NCI-H446 treated with DMSO at 0.1 percent for 48 hours (cell line): ENCODE results near the gene RPL18A.

Experiments used
- DNase-seq: peaks from one replicate; lab custom pipeline; 2025; lab: John Stamatoyannopoulos, UW

Gene RPL18A

DNA sequence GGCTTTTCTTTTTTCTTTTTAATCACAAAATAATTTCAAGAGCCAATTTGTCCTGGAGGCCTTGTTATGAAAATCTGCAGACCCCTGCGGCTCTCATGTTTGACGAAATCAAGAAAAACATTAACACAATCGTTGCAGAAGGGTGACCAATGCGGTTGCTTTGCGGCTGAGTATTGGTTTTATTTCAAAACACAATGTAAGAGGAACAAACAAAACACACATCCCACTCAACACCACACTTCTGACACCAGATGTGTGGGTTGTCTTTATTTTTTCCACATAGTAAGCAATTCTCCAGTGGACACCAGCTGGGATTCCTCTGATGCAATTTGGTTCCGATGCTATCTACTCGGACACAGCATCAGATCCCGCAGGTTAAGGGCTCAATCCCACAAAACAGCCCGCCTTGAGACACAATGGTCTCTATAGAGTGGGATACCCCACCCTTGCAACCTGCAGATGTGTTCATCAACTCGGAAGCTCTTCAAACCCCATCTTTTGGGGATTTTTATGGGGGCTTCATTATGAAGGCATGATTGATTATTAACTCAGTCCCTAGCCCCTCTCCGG, 51.2 kb downstream of the RPL18A start:
- no peak for DNase-seq
